K562 (cell line): ENCODE data around the gene CPNE9. TPM values are rescaled to one million over a fixed set of nuclear protein-coding genes. Genes with fewer than 3 reads are reported as not detected.

ENCODE experiments used
- MCM5 ChIP-seq: fragments of 450-650 bp; IDR thresholded peaks from 2 replicates; pipeline ENCODE4 v1.6.1; 2016; ENCODE audit warnings: low read depth
- NR4A1 ChIP-seq, 2 experiments: fragments of 250-450 bp in 1 of 2; fragments of 450-650 bp in 1 of 2; sonication (Bioruptor Pico) in 1 of 2; IDR thresholded peaks; 2 replicates each; pipeline versions ENCODE4 v1.4.0 to v1.6.1; 2016 to 2020; ENCODE audit warnings: mild to moderate bottlenecking in 2 of 2, missing compliant biosample characterization in 1 of 2, missing genetic modification characterization in 1 of 2, moderate library complexity in 1 of 2
- RAD51 ChIP-seq: fragments of 450-650 bp; IDR thresholded peaks from 2 replicates; pipeline ENCODE4 v1.7.1; 2016; ENCODE audit warnings: low read depth, mild to moderate bottlenecking, borderline replicate concordance
- SIN3B ChIP-seq: fragments of 450-650 bp; IDR thresholded peaks from 2 replicates; pipeline ENCODE4 v1.6.1; 2017; ENCODE audit warnings: low read depth, mild to moderate bottlenecking, moderate library complexity
- SMAD3 ChIP-seq: fragments of 450-650 bp; formaldehyde crosslinking; conservative IDR thresholded peaks from 2 replicates; pipeline ENCODE4 v1.4.0; 2020; ENCODE audit warnings: mild to moderate bottlenecking
- STAT5A ChIP-seq: IDR thresholded peaks from 2 replicates; pipeline ENCODE4 v1.6.1; 2012; ENCODE audit warnings: low read length, inconsistent platforms, borderline replicate concordance
- ZBTB11 ChIP-seq, 3 experiments: fragments of 200-800 bp in 1 of 3; fragments of 250-450 bp in 1 of 3; fragments of 450-650 bp in 1 of 3; sonication (Bioruptor Pico) in 1 of 3; sonication (Bioruptor generic) in 1 of 3; formaldehyde crosslinking in 1 of 3; IDR thresholded peaks; 2 replicates each; pipeline versions ENCODE4 v1.6.1 to v1.8.0; 2016 to 2022; ENCODE audit warnings: mild to moderate bottlenecking in 2 of 3, missing genetic modification characterization in 2 of 3, missing compliant biosample characterization in 1 of 3, moderate library complexity in 1 of 3
- ZNF143 ChIP-seq: sonication (generic); formaldehyde crosslinking; IDR thresholded peaks from 2 replicates; pipeline ENCODE4 v1.9.0; 2022; ENCODE audit warnings: mild to moderate bottlenecking, missing genetic modification reagents
- polyA plus RNA-seq, 8 experiments: library from polyadenylated mRNA; depleted of rRNA in 4 of 8; stranded (reverse) in 5 of 8; unstranded in 3 of 8; fragments of >200 nt; fragmentation: Nextera tagmentation in 2 of 8; fragmentation: Illumina TruSeq in 1 of 8; extraction: Ambion mirVana in 2 of 8; extraction: Trizol in 1 of 8; gene quantifications; 2 replicates each; pipeline versions ENCODE4 v1.2.1 to v1.2.3, GENCODE V29; 2011 to 2014; ENCODE audit warnings: inconsistent platforms in 1 of 8, missing spikeins in 1 of 8
- total RNA-seq, 7 experiments: library from RNA; depleted of rRNA in 6 of 7; stranded (reverse); fragments of >200 nt in 6 of 7; fragmentation: Illumina TruSeq in 2 of 7; extraction: Trizol in 2 of 7; gene quantifications; 2 replicates each; pipeline versions ENCODE4 v1.2.1 to v1.2.3, GENCODE V29; 2011 to 2021; ENCODE audit warnings: low replicate concordance in 1 of 7
- TF ChIP-seq, protein P1 (sequence below): fragments of 250-450 bp; sonication (Bioruptor Pico); IDR thresholded peaks from 2 replicates; pipeline ENCODE4 v1.5.0; 2020; ENCODE audit warnings: mild to moderate bottlenecking, borderline replicate concordance
- TF ChIP-seq, protein P2 (sequence below): sonication (generic); formaldehyde crosslinking; IDR thresholded peaks from 2 replicates; pipeline ENCODE4 v1.8.1; 2023; ENCODE audit warnings: mild to moderate bottlenecking, missing genetic modification reagents

CPNE9 gene
- total and polyA plus RNA-seq, 9 of the 15 experiments (the other 6 are each of a cell fraction or from before 2014, with no cell fraction given): 0.22 to 0.56 (median 0.29) TPM; not detected in 3

DNA sequence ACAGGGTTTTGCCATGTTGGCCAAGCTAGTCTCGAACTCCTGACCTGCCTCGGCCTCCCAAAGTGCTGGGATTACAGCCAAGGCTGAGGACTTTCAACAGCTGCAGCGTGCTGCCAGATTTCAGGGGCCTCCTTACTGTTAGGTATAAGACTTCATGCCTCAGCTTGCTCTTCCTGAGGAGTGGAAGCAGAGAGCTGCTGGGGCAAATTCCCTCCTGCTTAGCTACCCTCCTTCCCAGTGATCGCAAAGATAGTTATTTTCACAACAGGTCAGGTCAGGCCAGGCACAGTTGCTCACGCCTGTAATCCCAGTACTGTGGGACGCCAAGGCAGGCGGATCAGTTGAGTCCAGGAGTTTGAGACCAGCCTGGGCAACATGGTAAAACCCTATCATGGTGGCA, 2.6 kb upstream of the CPNE9 start (continued):
- TF ChIP-seq NR4A1 (CRISPR knock-in tag; IDR thresholded peaks at IDR 0.05) (no peak), NR4A1 (tag; IDR thresholded peaks at IDR 0.05) (no peak), ZBTB11 (CRISPR knock-in tag; IDR thresholded peaks at IDR 0.05) (no peak), SIN3B (no peak), MCM5 (no peak), RAD51 (no peak), SMAD3 (CRISPR knock-in tag) (no peak), ZNF143 (CRISPR knock-in tag) (no peak), STAT5A (no peak)
- TF ChIP-seq, protein P1, sequence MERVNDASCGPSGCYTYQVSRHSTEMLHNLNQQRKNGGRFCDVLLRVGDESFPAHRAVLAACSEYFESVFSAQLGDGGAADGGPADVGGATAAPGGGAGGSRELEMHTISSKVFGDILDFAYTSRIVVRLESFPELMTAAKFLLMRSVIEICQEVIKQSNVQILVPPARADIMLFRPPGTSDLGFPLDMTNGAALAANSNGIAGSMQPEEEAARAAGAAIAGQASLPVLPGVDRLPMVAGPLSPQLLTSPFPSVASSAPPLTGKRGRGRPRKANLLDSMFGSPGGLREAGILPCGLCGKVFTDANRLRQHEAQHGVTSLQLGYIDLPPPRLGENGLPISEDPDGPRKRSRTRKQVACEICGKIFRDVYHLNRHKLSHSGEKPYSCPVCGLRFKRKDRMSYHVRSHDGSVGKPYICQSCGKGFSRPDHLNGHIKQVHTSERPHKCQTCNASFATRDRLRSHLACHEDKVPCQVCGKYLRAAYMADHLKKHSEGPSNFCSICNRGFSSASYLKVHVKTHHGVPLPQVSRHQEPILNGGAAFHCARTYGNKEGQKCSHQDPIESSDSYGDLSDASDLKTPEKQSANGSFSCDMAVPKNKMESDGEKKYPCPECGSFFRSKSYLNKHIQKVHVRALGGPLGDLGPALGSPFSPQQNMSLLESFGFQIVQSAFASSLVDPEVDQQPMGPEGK: no peak
- TF ChIP-seq, protein P2, sequence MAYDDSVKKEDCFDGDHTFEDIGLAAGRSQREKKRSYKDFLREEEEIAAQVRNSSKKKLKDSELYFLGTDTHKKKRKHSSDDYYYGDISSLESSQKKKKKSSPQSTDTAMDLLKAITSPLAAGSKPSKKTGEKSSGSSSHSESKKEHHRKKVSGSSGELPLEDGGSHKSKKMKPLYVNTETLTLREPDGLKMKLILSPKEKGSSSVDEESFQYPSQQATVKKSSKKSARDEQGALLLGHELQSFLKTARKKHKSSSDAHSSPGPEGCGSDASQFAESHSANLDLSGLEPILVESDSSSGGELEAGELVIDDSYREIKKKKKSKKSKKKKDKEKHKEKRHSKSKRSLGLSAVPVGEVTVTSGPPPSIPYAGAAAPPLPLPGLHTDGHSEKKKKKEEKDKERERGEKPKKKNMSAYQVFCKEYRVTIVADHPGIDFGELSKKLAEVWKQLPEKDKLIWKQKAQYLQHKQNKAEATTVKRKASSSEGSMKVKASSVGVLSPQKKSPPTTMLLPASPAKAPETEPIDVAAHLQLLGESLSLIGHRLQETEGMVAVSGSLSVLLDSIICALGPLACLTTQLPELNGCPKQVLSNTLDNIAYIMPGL: no peak
